Midbrain (tissue), 1 donor: ENCODE results near the gene TAL1.
A peak's percentile ranks its signal among the peaks of the same experiment; 100 is the strongest.
"Not testable (repeated sequence)": the region's sequence is repeated elsewhere in the genome, so short reads cannot be mapped to it uniquely, and the experiment has no call there.

Experiments used
- DNase-seq: peaks from one replicate; lab custom pipeline; 2025; lab: John Stamatoyannopoulos, UW

TAL1 gene

DNA sequence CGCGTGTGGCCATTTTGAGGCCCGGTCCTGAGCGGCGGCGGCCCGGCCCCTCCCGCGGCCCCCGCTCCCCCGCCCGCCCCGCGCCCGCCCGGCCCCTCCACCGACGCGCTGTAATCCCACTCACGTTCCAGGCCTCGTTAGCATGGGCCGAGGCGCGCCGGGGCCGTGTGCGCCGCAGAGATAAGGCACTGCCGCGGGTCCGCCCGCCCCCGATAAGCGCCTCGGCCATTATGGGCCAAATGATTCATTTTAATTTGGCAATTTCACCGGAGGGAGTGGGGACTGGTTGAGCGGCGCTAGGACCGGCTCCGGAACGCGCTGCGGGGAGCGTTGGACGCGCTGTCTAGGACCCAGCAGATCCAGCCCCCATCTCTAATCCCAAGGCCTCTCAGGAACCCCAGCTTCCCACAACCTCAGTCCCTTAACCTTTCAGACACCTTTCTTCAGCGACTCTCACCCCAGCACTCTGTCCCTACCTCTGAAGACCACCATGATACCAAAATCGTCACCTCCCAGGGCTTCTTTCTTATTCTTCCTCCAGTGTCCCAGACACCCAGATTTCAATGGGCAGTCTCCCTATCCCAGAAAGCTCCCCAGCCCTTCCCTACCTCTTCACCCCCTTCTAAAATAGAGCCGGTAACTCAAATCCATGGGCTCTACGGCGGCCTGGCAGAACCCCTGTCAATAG lies at the start of gene TAL1:
Gene TAL1 (minus strand): TSS at position 39 of the 688 bp plus-strand sequence. CDS start 6,337 bp downstream, outside the sequence.
- DNase-seq, result no peak

DNA sequence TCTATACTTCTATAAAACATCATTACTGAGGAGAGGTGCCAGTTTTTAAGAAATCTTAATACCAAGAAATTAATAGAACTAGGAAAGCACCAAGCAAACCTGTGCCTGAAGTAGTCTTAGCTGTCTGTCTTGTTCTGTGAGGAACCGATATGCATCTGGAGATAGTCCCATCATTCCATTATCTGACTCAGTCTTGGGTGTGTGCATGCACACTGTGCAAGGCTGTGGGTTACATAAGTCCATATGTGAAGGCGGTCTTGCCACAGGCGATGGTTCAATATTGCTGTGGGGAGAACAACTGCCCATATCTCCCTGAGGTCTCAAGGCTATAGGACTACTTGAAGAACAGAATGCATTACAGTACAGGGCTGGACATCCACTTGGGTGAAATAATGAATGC lies 48.1 kb upstream of the TAL1 start:
- DNase-seq, result no peak

DNA sequence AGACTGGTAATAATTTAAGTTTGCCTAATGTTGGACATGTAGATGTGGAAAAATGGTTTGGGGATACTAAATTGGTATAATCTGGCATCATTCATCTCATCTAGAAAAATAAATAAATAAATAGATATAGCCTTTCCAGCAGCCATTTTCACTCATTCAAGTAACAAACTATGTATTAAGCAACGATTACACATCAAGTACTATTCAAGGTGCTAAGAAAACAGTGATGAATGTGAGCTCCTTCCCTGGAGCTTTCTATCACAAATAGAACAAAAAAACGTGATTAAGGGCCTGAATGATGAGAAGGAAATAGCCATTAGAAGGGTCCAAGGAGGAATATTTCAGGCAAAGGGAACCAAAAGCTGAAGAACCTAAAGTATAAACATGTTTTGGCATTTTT lies 44.8 kb upstream of the TAL1 start:
- no peak for DNase-seq

DNA sequence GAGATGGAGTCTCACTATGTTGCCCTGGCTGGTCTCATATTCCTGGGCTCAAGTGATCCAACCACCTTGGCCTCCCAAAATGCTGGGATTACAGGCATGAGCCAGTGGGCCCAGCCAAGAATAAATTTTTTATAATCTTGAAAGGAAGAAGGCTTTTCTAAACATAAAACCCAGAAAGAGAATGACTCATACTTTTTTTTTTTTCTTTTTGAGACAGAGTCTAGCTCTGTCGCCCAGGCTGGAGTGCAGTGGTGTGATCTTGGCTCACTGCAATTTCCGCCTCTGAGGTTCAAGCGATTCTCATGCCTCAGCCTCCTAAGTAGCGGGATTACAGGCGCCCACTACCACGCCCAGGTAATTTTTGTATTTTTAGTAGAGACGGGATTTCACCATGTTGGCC lies 43.8 kb upstream of the TAL1 start:
- not testable (repeated sequence) for DNase-seq

DNA sequence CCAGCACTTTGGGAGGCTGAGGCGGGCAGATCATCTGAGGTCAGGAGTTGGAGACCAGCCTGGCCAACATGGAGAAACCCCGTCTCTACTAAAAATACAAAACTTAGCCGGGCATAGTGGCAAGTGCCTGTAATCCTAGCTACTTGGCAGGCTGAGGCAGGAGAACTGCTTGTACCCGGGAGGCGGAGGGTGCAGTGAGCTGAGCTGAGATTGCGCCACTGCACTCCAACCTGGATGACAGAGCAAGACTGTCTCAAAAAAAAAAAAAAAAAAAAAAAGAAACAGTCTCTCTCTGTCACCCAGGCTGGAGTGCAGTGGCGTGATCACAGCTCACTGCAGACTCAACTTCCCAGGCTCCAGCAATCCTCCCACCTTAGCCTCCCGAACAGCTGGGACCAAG lies 33.5 kb upstream of the TAL1 start:
- DNase-seq, result not testable (repeated sequence)

DNA sequence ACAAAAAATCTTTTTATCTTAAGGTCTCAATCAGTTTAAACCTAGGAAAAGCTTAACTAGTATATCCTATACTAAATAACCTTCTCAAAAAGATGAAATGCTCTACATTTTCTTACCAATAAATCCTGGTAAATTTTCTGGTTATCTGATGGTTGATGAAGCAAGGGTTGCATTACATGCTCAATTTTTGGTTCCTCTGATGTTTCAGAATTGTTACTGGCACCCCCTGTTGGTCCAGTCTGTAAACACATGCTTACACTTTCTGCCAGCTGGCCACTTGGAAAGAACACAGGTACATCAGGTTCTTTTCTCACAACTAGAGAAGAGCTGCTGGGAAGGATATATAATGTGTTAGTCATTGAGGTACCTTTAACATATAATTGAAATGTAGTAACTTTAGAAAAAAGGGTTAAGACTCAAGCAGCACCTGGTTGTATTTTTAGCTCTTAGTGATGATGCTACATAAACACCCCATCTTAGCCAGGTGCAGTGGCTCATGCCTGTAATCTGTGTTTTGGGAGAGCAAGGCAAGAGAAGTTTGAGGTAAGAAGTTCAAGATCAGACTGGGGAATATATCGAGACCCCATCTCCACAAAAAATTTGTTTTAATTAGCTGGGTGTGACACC lies 30.9 kb upstream of the TAL1 start:
- peak; percentile 25 for DNase-seq

DNA sequence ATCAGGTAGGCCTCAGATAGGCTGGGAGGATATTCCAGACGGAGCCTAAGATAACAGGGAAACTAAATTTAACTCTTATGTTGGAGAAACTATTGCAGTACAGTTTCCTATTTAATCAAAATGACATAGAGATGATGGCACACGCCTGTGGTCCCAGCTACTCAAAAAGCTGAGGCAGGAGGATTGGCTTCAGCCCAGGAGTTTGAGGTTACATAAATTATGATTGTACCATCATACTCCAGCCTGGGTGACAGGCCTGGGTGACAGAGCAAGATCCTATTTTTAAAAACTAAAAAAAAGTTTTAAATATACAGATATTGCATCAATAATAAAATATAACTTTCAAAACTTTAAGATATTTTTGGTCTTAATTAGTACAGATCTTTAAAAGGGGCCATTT lies 25.2 kb upstream of the TAL1 start:
- DNase-seq, result no peak

DNA sequence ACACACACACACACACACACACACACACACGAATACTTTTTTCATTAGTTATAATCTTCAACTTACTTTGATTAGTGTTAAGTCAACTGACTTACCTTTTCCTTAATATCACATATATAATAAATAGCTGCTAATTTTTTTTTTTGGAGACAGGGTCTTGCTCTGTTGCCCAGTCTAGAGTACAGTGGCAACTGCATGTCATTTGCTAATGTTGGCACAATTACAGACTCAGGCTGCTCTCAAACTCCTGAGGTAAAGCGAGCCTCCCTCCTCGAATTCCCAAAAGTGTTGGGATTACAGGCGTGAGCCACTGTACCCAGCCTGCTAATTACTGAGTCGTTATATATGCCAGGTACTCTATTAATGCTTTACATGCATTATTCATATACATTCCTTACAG lies 20.8 kb upstream of the TAL1 start:
- no peak for DNase-seq

DNA sequence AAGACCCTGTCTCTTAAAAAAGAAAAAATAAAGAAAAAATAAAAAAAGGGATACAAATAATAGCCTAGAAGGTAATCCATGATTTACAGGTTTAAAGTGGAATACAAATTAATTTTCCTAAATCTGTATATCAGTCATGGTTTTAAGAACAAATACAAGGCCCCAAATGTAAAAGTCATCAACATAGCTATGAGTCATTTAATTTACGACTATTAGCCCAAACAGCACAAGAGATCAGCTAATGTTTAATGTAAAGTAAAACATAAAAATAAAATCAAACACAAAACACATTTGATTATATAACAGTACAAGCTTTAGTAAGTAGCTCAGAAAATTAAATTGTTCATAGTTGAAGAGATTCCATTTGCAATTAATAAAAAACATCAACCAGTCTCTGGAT lies 20.3 kb upstream of the TAL1 start:
- no peak for DNase-seq

DNA sequence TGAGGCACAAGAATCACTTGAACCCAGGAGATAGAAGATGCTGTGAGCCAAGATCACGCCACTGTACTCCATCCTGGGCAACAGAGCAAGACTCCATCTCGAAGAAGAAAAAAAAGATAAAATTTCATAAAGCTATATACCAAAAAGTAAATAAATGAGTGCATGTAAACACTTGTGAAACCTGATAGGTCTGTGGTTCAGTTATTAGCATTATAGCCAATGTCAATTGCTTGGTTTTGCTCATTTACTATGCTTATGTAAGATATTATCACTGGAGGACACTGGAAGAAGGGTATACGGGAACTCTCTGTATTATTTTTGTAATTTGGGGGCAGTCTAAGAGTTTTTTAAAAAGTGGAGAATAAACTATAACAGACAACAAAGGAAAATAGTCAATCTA lies 17.7 kb upstream of the TAL1 start:
- no peak for DNase-seq

DNA sequence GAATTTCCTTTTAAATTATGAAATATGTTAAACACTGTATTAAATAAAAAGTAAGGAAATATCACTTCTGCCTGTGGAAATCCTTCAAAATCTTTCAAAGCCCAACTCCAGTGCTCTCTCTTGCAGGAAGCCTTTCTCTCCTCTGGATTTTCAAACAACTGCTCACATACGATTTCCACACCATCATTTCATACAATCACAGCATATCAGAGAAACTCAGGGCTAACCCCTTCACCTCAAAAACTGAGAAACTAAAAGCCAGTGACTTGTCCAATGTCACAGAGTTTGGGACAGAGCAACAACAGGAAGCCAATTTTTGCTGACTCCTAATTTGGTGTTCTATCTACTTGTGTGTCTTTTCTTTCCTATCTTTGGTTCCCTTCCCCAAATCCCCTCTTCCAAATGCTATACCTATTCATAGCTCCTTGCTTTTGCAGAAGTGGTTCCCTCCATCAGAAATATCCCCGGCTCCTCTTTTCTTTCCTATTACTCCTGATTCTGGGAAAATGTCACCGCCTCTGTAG lies 12.4 kb upstream of the TAL1 start:
- DNase-seq, result no peak

DNA sequence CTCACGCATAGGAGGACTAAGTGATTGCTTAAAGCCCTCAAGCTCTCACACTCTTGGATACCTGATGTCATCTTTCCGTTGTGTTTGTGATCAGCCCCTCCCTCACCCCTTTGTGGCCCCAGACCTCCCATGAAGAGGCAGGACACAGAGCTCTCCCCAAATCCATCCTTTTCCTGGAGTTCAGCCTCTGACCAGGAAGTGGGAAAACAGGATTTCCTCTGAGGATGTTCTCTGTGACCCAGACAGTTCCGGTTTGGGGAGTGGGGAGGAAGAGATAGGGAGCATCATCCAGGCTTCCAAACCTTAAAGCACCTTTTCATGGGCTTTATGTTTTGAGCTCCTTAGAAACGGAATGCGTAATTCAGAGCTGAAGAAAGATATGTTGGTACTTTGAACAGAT lies 11.9 kb upstream of the TAL1 start:
- no peak for DNase-seq

DNA sequence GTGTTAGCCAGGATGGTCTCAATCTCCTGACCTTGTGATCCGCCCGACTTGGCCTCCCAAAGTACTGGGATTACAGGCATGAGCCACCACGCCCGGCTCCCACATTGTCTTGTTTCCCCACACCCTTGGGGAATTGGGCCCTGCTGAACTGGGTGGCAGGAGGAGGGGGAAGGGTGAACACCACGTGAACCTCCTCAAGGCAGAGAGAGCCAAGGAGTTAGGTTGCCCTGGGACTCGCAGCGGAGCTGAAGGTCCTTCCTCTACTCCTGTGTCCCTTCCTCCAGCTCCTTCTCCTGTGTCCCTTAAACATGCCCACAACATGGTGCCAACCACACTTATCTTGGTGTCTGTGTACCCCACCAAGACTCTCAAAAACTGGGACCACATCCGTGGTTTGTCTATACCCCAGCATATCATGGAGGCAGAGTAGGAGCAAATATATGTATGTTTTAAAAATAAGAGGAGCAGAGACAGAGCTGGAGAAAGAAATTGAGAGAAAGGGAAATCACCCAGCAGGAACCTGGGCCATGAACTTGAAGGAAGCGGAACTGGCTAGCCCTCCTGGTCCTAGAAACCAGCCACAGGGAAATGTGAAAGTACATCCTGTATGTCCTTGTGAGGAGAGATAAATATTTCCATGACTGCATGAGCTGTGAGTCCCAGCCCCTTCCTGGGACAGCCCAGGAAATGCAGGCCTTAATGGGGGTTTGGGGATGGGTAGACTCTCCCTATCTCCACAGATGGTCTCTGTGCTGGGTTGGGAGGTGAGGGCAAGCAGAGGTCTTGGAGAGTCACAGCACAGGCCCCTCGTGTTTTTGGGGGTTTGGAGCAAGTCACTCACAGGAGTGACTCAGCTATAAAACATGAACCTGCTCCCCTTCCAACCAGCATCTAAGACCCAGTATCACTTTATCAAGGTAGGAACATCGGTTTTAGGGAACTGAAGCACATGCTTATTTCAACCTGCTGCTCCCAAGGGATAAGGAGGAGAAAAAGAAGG lies 9.4 kb upstream of the TAL1 start:
- no peak for DNase-seq

DNA sequence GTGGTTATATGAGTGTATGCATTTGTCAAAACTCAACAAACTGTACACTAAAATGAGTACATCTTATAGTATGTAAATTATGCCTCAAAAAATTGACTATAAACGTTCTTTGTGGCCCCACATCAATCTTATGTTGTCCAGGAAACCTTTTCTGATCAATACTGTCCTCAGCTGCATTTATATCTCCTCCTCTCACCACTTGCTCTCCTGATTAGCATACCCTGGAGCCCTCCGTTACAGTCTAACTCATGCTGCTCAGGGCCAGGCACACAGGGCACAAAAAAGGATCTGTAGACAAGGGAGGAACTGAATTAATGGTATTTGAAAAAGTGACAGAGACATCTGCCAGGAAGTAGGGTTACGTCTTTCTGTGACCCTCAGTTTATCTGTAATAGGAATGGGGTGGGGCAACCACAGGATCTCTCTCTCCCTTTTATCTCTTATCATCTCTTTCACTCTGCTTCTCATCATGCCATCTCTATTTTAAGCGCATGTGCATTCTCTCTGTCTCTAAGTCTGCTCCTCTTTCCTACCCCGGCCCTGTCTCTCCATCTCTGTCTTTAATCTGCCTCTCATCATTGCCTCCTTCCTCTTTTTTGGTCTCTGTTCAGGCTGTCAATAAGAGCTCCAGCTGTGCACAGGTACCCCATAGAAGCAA lies 7.0 kb upstream of the TAL1 start:
- DNase-seq, result no peak

DNA sequence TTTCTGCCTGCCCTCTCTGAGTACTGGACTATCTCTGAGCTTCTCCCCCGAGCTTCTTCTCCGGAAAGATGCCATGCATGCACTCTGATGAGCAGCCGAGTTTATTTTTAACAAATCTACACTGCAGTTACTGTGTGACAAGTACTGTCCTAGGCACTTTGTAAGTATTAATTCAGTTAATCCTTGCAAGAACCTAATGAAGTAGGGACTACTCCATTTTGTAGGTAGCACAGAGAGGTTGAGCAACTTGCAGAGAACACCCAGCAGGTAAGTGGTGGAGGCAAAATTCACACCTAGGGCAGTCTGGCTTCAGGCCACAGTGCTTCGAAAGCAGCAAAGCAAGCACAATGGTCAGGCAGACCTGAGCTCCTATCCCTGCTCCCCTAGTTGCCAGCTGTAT lies 3.8 kb upstream of the TAL1 start:
- no peak for DNase-seq

DNA sequence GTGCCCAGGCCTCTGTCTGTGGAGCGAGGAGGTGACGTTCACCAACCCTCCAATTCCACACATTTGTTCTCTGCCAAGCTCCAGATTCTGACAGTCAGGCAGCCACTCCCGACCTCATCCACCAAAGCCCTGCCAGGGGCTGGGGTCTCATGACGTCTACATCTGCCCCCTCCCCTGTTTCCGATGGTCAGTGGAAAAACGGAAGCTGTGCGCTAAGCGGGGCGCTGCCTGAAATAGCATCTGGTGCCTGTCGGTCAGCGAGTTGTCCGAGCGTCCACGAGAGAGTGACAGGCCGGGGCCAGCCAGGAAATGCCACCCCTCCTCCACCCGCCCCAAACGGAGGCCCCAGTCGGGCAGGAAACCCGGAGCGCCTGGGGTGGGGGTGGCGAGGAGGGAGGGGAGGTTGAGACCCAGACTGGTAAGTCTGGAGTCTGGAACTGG lies 3.2 kb upstream of the TAL1 start:
- peak; percentile 48 for DNase-seq

DNA sequence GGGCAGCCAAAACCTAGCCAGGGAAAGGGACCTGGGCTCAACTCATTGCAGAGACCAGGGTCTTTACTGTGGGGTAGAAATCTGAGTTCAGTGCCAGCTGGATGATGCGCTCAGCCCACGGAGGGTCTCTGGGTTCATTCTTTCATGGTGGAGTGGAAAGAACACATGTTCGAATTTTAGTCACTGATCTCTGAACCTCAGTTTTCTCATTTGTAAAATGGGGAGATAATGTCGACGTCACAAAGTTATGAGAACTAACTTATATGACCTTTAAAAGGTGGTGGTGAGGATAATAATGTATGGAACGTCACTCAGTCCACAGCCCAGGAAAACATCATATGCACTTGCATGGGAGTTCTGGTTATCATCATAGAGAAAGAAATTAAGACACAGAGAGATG lies 1.2 kb upstream of the TAL1 start:
- no peak for DNase-seq

DNA sequence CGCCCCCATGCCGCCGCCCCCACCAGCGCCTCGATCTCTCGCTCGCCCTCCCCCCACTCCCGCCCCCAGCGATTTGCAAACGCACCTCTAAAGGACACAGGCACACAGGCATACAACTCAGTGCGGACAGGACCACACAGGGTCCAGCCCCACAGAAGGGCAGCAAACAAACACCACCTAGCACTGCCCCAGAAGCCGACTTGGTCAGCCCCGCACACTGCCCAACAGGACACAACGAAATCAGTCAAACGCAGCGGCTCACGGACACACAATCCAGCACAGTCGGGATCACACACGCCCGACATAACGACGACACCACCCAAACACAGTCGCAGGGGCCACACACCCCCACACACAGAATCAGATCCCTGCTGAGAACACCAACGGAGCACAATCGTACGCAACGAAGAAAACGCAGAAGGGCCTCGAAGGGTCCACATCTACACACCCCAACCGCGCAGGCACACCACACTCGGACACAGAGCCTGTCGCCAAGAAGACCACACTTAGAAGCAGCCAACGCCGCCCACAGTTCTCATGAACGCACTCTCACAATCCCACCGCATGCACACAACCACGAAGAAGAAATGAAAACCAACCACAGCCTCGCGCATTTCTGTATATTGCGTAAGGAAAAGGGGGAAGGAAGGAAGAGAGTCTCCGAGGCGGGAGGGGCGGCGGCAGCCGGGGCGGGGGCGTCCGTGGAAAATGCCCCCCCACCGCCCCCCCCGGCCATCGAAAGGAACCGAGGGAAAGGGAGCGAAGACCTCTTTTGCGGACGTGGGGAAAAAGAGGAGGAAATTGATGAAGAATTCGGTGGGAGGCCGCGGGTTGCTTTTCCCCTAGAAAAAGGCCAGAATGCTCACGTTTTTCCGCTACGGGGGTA lies 481 bp downstream of the TAL1 start:
- peak; percentile 11 for DNase-seq

DNA sequence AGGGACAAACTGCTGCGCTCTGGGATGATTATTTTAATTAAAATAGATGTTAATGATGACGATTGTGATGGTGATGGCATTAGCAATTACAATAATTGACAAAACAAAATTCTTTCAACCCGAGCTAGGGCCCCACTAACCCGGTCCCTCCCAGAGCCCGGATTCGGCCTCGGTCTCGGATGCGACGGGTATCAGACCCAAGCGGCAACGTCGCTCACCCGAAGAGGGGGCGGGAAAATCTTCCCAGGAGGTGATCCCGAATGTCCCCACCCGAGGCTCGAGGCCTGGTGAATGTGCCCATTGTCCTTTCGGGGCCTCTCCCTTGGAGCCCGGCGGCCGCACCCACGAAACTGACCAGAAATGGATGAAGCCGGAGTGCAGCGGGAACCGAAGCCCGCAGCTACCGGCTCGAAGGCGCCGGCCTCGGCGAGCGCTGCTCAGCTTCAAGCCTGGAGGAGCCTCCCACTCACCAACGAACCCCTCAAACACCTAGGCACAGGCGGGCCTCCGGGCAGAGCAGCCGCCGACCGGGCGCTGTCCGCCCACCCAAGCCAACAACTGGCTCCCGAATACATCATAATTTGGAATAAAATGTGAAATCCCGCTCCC lies 1.2 kb downstream of the TAL1 start:
- no peak for DNase-seq

DNA sequence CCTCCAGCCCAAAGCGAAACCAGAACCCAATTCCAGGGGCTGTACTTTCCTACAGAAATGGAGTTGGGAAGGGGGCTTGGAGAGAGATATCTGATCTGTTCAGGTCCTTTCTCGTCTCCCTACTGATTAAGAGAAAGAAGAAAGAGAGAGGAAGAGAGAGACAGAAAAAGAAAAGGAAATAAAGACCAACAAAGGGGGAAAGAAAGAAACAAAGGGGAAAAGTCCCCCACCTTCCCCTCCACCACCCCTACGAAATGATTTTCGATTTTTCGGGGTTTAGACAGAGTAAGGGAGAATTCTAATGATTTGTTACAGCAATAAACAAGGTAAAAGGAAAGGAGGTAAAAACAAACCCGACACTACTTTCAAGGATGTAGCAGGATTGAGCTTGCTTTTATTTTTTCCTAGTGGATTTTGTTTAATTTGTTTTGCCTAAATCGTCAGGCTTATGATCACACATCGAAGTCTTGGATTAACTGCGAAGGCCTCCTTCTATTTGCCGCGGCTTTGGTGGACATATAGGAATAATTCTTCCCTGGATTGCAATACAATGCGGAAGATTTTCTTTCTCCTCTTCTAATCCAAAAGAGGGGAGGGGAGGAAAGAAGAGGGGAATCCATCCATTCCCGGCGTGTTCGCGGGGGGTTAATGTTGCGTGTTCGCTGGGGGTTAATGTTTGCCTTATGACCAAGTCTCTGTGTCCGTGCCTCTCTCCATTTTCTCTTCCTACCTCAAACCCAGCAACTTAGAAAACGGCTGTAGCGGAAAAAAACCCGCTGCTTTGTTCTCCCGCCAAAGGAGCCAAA lies 1.9 kb downstream of the TAL1 start:
- no peak for DNase-seq
